H9 (cell line): Measurements from ENCODE around the gene COL4A1. TPM values are rescaled to one million over a fixed set of nuclear protein-coding genes. Genes with fewer than 3 reads are reported as not detected.

Experiments used
- DNase-seq: peaks from one replicate; pipeline ENCODE4 v3.0.0-alpha.2; 2017
- H2AFZ ChIP-seq: one replicate; pipeline ENCODE4 v1.6.1; 2013; ENCODE audit warnings: mild to moderate bottlenecking, low read length, control low read depth, moderate library complexity
- H2AK5ac ChIP-seq: 2 replicates; pipeline ENCODE4 v1.6.1; 2013; ENCODE audit warnings: low read length, control low read depth, mixed read lengths; ENCODE audit not compliant: insufficient read length
- H2BK120ac ChIP-seq: one replicate; pipeline ENCODE4 v1.6.1; 2013; ENCODE audit warnings: low read depth, mild to moderate bottlenecking, low read length, control low read depth, inconsistent platforms; ENCODE audit not compliant: poor library complexity, severe bottlenecking
- H2BK12ac ChIP-seq: 2 replicates; pipeline ENCODE4 v1.6.1; 2013; ENCODE audit warnings: low read length, control low read depth, mixed read lengths, low read depth; ENCODE audit not compliant: insufficient read length
- H2BK15ac ChIP-seq: 2 replicates; pipeline ENCODE4 v1.6.1; 2013; ENCODE audit warnings: low read depth, low read length, control low read depth
- H2BK20ac ChIP-seq: one replicate; pipeline ENCODE4 v1.6.1; 2013; ENCODE audit warnings: low read depth, mild to moderate bottlenecking, low read length, control low read depth, inconsistent platforms; ENCODE audit not compliant: poor library complexity, severe bottlenecking
- H2BK5ac ChIP-seq: 2 replicates; pipeline ENCODE4 v1.6.1; 2013; ENCODE audit warnings: low read length, control low read depth, mixed read lengths; ENCODE audit not compliant: insufficient read length
- H3K14ac ChIP-seq: 2 replicates; pipeline ENCODE4 v1.6.1; 2013; ENCODE audit warnings: low read length, control low read depth; ENCODE audit not compliant: insufficient read depth
- H3K18ac ChIP-seq: 2 replicates; pipeline ENCODE4 v1.6.1; 2013; ENCODE audit warnings: low read depth, mild to moderate bottlenecking, mixed read lengths, low read length, control low read depth; ENCODE audit not compliant: insufficient read length
- H3K23ac ChIP-seq: 2 replicates; pipeline ENCODE4 v1.6.1; 2013; ENCODE audit warnings: low read length, control low read depth, mixed read lengths, low read depth; ENCODE audit not compliant: insufficient read length
- H3K23me2 ChIP-seq: 2 replicates; pipeline ENCODE4 v1.6.1; 2013; ENCODE audit warnings: low read depth, mild to moderate bottlenecking, mixed read lengths, low read length, control low read depth; ENCODE audit not compliant: insufficient read length, poor library complexity, severe bottlenecking
- H3K27ac ChIP-seq: 2 replicates; pipeline ENCODE4 v1.5.1; 2013; ENCODE audit warnings: low read length, control low read depth, mixed read lengths, low read depth; ENCODE audit not compliant: insufficient read length
- H3K27me3 ChIP-seq: 2 replicates; pipeline ENCODE4 v1.6.1; 2013; ENCODE audit warnings: low read length, control low read depth, inconsistent platforms; ENCODE audit not compliant: insufficient read depth
- H3K4ac ChIP-seq: 2 replicates; pipeline ENCODE4 v1.6.1; 2013; ENCODE audit warnings: low read depth, mild to moderate bottlenecking, control low read depth, inconsistent platforms, low read length, moderate library complexity
- H3K4me1 ChIP-seq: 2 replicates; pipeline ENCODE4 v1.6.1; 2013; ENCODE audit warnings: low read length, control low read depth, inconsistent platforms; ENCODE audit not compliant: insufficient read depth
- H3K4me2 ChIP-seq: 2 replicates; pipeline ENCODE4 v1.6.1; 2013; ENCODE audit warnings: low read length, control low read depth, mixed read lengths; ENCODE audit not compliant: insufficient read length, insufficient read depth
- H3K56ac ChIP-seq: 2 replicates; pipeline ENCODE4 v1.6.1; 2013; ENCODE audit warnings: low read depth, mild to moderate bottlenecking, mixed read lengths, low read length, control low read depth; ENCODE audit not compliant: insufficient read length
- H3K79me1 ChIP-seq: 2 replicates; pipeline ENCODE4 v1.6.1; 2013; ENCODE audit warnings: low read depth, mild to moderate bottlenecking, moderate library complexity, low read length, control low read depth, inconsistent platforms; ENCODE audit not compliant: insufficient read depth, poor library complexity, severe bottlenecking
- H3K79me2 ChIP-seq: 2 replicates; pipeline ENCODE4 v1.6.1; 2013; ENCODE audit warnings: low read length, control low read depth, inconsistent platforms; ENCODE audit not compliant: insufficient read depth
- H3K9ac ChIP-seq: 2 replicates; pipeline ENCODE4 v1.6.1; 2013; ENCODE audit warnings: low read length, control low read depth, mixed read lengths; ENCODE audit not compliant: insufficient read length; ENCODE audit errors: extremely low read depth
- H3K9me3 ChIP-seq: one replicate; pipeline ENCODE4 v1.6.1; 2013; ENCODE audit warnings: low read depth, low read length, inconsistent platforms; ENCODE audit not compliant: control insufficient read depth
- H3T11ph ChIP-seq: one replicate; pipeline ENCODE4 v1.6.1; 2013; ENCODE audit warnings: mild to moderate bottlenecking, low read length, control low read depth, inconsistent platforms
- H4K20me1 ChIP-seq: one replicate; pipeline ENCODE4 v1.6.1; 2013; ENCODE audit not compliant: control insufficient read depth, insufficient read length, insufficient read depth
- H4K5ac ChIP-seq: 2 replicates; pipeline ENCODE4 v1.6.1; 2013; ENCODE audit warnings: low read depth, mild to moderate bottlenecking, mixed read lengths, low read length, control low read depth; ENCODE audit not compliant: insufficient read length
- H4K8ac ChIP-seq: replicated peaks from 2 replicates; pipeline ENCODE4 v1.6.1; 2013; ENCODE audit warnings: low read length, control low read depth, mixed read lengths, low read depth; ENCODE audit not compliant: insufficient read length
- H4K91ac ChIP-seq: 2 replicates; pipeline ENCODE4 v1.6.1; 2013; ENCODE audit warnings: low read depth, mild to moderate bottlenecking, moderate library complexity, mixed read lengths, low read length, control low read depth; ENCODE audit not compliant: insufficient read length
- H3K27ac Mint-ChIP-seq, 3 experiments: 2 replicates in 2 of 3; 3 replicates in 1 of 3; pipeline ENCODE4 v1.8.0; 2020 to 2021; ENCODE audit warnings: mixed read lengths in 3 of 3, mild to moderate bottlenecking in 1 of 3, moderate library complexity in 1 of 3
- H3K27me3 Mint-ChIP-seq: 2 replicates; pipeline ENCODE4 v1.8.0; 2021; ENCODE audit warnings: low read depth, mild to moderate bottlenecking, moderate library complexity, mixed read lengths
- H3K36me3 Mint-ChIP-seq, 3 experiments: 2 replicates in 2 of 3; 3 replicates in 1 of 3; pipeline ENCODE4 v1.8.0; 2020 to 2021; ENCODE audit warnings: low read depth in 3 of 3, mixed read lengths in 3 of 3; ENCODE audit not compliant: insufficient read depth in 1 of 3
- H3K4me1 Mint-ChIP-seq, 2 experiments: 2 replicates each; pipeline ENCODE4 v1.8.0; 2020; ENCODE audit warnings: mixed read lengths in 2 of 2
- H3K4me3 Mint-ChIP-seq, 2 experiments: 2 replicates in 1 of 2; 3 replicates in 1 of 2; pipeline ENCODE4 v1.8.0; 2020 to 2021; ENCODE audit warnings: mild to moderate bottlenecking in 2 of 2, mixed read lengths in 2 of 2, moderate library complexity in 1 of 2
- H3K9me3 Mint-ChIP-seq, 2 experiments: 2 replicates in 1 of 2; 3 replicates in 1 of 2; pipeline ENCODE4 v1.8.0; 2020; ENCODE audit warnings: mild to moderate bottlenecking in 2 of 2, mixed read lengths in 2 of 2, moderate library complexity in 1 of 2
- CTCF ChIP-seq: fragments of 200-600 bp; sonication (generic); conservative IDR thresholded peaks from 3 replicates; pipeline ENCODE4 v1.8.0; 2021; ENCODE audit warnings: antibody characterized with exemption, mild to moderate bottlenecking
- WGBS: extraction: QIAGEN DNeasy Blood & Tissue Kit; methylation state at CpG from one replicate; pipeline ENCODE4 v1.1.7; 2013; ENCODE audit warnings: missing lambda C conversion rate, low lambda C conversion rate, mixed read lengths; ENCODE audit not compliant: insufficient read length; ENCODE audit errors: extremely low coverage; 5-methylcytosine and 5-hydroxymethylcytosine counted together
- total RNA-seq: library from RNA; stranded (reverse); gene quantifications from 2 replicates; pipeline ENCODE4 v1.2.1, GENCODE V29; 2021

The COL4A1 gene
- total RNA-seq, 1 experiment from 2014 or later = 73.1 TPM

GRCh38 chr13:110284779-110285484 lies 22.0 kb downstream of the COL4A1 start:
- peaks cover 0 to 3% (median 0%) of the 10 kb centered on the region in 3 experiments; a peak in 5 of 7 replicates for H3K36me3 Mint-ChIP-seq

More at GRCh38 chr13:110284779-110285484, 22.0 kb downstream of the COL4A1 start:
- no peak overlapping the region for H3K4ac ChIP-seq
- H4K91ac ChIP-seq = no peak overlapping the region
- TF ChIP-seq CTCF = no peak
- Mint-ChIP-seq H3K4me3 (no peak overlapping the region), H3K27me3 (no peaks in the 10 kb centered on the region; the same call in 1 of the 2 replicates), H3K4me1 (peaks cover 3% of the 10 kb centered on the region in 2 experiments; a peak in 2 of 4 replicates), H3K27ac (no peak overlapping the region), H3K9me3 (no peaks in the 10 kb centered on the region)
- no peaks in the 10 kb centered on the region for H3K23me2 ChIP-seq
- no peaks in the 10 kb centered on the region for H4K20me1 ChIP-seq
- no peak overlapping the region for H2BK15ac ChIP-seq
- no CpG with 5 or more reads among the region's 11 CpGs for WGBS
- H3T11ph ChIP-seq = no peak overlapping the region
- no peak overlapping the region for H3K23ac ChIP-seq
- H3K9me3 ChIP-seq = no peaks in the 10 kb centered on the region
- no peaks in the 10 kb centered on the region for H3K79me1 ChIP-seq
- H2BK12ac ChIP-seq = no peak overlapping the region
- no peak overlapping the region for H3K56ac ChIP-seq
- H3K14ac ChIP-seq = no peak overlapping the region
- no peak overlapping the region for H3K27ac ChIP-seq
- no peaks in the 10 kb centered on the region for H3K27me3 ChIP-seq
- H2BK20ac ChIP-seq = no peak overlapping the region
- no peak for DNase-seq
- no peak overlapping the region for H4K5ac ChIP-seq
- H2BK120ac ChIP-seq = no peak overlapping the region
- no peak overlapping the region for H4K8ac ChIP-seq
- H3K4me1 ChIP-seq = no peaks in the 10 kb centered on the region
- H3K18ac ChIP-seq = no peak overlapping the region
- H3K4me2 ChIP-seq = no peak overlapping the region
- H2AFZ ChIP-seq = no peak overlapping the region
- no peak overlapping the region for H2BK5ac ChIP-seq
- H2AK5ac ChIP-seq = no peak overlapping the region
- no peaks in the 10 kb centered on the region; the same call in 1 of the 2 replicates for H3K79me2 ChIP-seq
- no peak overlapping the region for H3K9ac ChIP-seq
